Measurements from ENCODE around the gene BRD4.

BRD4 gene

GRCh38 chr19:15289673-15290072 lies 42.7 kb downstream of the BRD4 start:
- no peak for DNase-seq (ENCODE audit: low spot score)

GRCh38 chr19:15288146-15288963 lies 44.0 kb downstream of the BRD4 start:
- no peak for DNase-seq (ENCODE audit: low spot score)

- no peak for DNase-seq (ENCODE audit: low spot score)
Measured at GRCh38 chr19:15287496-15287895, 44.8 kb downstream of the BRD4 start.

- DNase-seq (ENCODE audit: low spot score) = no peak
Measured at GRCh38 chr19:15286688-15287365, 45.5 kb downstream of the BRD4 start.

GRCh38 chr19:15285896-15286591 lies 46.3 kb downstream of the BRD4 start:
- DNase-seq (ENCODE audit: low spot score) = no peak

- DNase-seq (ENCODE audit: low spot score) = no peak
Measured at GRCh38 chr19:15284896-15285295, 47.4 kb downstream of the BRD4 start.

GRCh38 chr19:15284091-15284490 lies 48.2 kb downstream of the BRD4 start:
- DNase-seq (ENCODE audit: low spot score) = no peak

- no peak for DNase-seq (ENCODE audit: low spot score)
Measured at GRCh38 chr19:15283141-15283883, 49.0 kb downstream of the BRD4 start.

- no peak for DNase-seq (ENCODE audit: low spot score)
Measured at GRCh38 chr19:15282311-15282705, 50.0 kb downstream of the BRD4 start.

- no peak for DNase-seq (ENCODE audit: low spot score)
Measured at GRCh38 chr19:15280915-15281683, 51.2 kb downstream of the BRD4 start.

GRCh38 chr19:15280048-15280725 lies 52.2 kb downstream of the BRD4 start:
- no peak for DNase-seq (ENCODE audit: low spot score)

- no peak for DNase-seq (ENCODE audit: low spot score)
Measured at GRCh38 chr19:15279326-15279904, 52.9 kb downstream of the BRD4 start.

GRCh38 chr19:15276620-15277215 lies 55.6 kb downstream of the BRD4 start:
- no peak for DNase-seq (ENCODE audit: low spot score)

GRCh38 chr19:15274477-15274876 lies 57.9 kb downstream of the BRD4 start:
- no peak for DNase-seq (ENCODE audit: low spot score)

- no peak for DNase-seq (ENCODE audit: low spot score)
Measured at GRCh38 chr19:15269806-15270205, 62.5 kb downstream of the BRD4 start.

GRCh38 chr19:15268928-15269253 lies 63.4 kb downstream of the BRD4 start:
- no peak for DNase-seq (ENCODE audit: low spot score)

- no peak for DNase-seq (ENCODE audit: low spot score)
Measured at GRCh38 chr19:15268192-15268927, 64.0 kb downstream of the BRD4 start.

GRCh38 chr19:15266683-15267082 lies 65.7 kb downstream of the BRD4 start:
- no peak for DNase-seq (ENCODE audit: low spot score)

GRCh38 chr19:15265850-15266248 lies 66.5 kb downstream of the BRD4 start:
- DNase-seq (ENCODE audit: low spot score) = no peak
